Type B pancreatic cell (in vitro differentiated cells): ENCODE data around the gene ACAN. TPM values are rescaled to one million over a fixed set of nuclear protein-coding genes. Genes with fewer than 3 reads are reported as not detected.
A peak's percentile ranks its signal among the peaks of the same experiment; 100 is the strongest.

Experiments used
- DNase-seq: peaks from one replicate; pipeline ENCODE4 v3.0.0; 2021; ENCODE audit warnings: mixed read lengths; ENCODE audit not compliant: unreplicated experiment; ENCODE audit errors: extremely low spot score
- H3K27ac Mint-ChIP-seq: 2 replicates; pipeline ENCODE4 v1.8.0; 2021; ENCODE audit warnings: mild to moderate bottlenecking, mixed read lengths
- H3K27me3 Mint-ChIP-seq: 2 replicates; pipeline ENCODE4 v1.8.0; 2021; ENCODE audit warnings: mixed read lengths
- H3K36me3 Mint-ChIP-seq: 2 replicates; pipeline ENCODE4 v1.8.0; 2021; ENCODE audit warnings: mixed read lengths
- H3K4me1 Mint-ChIP-seq: one replicate; pipeline ENCODE4 v1.8.0; 2021; ENCODE audit warnings: mixed read lengths; ENCODE audit not compliant: unreplicated experiment
- H3K4me3 Mint-ChIP-seq: 2 replicates; pipeline ENCODE4 v1.8.0; 2021; ENCODE audit warnings: mild to moderate bottlenecking, mixed read lengths
- H3K9me3 Mint-ChIP-seq: 2 replicates; pipeline ENCODE4 v1.8.0; 2021; ENCODE audit warnings: mixed read lengths
- CTCF ChIP-seq: fragments of 200-600 bp; sonication (generic); conservative IDR thresholded peaks from 2 replicates; pipeline ENCODE4 v1.5.0; 2021; ENCODE audit warnings: antibody characterized with exemption, mild to moderate bottlenecking
- total RNA-seq: library from RNA; stranded (reverse); gene quantifications from 2 replicates; pipeline ENCODE4 v1.2.1, GENCODE V29; 2021; ENCODE audit warnings: low replicate concordance

ACAN gene
- total RNA-seq, 1 donor from 2014 or later = 6.9 TPM

- no peaks in the 10 kb centered on the region for H3K9me3 Mint-ChIP-seq
- peaks cover 39% of the 10 kb centered on the region for H3K27me3 Mint-ChIP-seq
- no peaks in the 10 kb centered on the region for H3K36me3 Mint-ChIP-seq
- peaks cover 9% of the 10 kb centered on the region for H3K4me1 Mint-ChIP-seq
- no peak for DNase-seq
- TF ChIP-seq CTCF = no peak
- H3K4me3 Mint-ChIP-seq = no peak overlapping the region
- H3K27ac Mint-ChIP-seq = no peak overlapping the region
These were observed 38.0 kb upstream of the ACAN start for GRCh38 chr15:88765212-88765611.

DNA sequence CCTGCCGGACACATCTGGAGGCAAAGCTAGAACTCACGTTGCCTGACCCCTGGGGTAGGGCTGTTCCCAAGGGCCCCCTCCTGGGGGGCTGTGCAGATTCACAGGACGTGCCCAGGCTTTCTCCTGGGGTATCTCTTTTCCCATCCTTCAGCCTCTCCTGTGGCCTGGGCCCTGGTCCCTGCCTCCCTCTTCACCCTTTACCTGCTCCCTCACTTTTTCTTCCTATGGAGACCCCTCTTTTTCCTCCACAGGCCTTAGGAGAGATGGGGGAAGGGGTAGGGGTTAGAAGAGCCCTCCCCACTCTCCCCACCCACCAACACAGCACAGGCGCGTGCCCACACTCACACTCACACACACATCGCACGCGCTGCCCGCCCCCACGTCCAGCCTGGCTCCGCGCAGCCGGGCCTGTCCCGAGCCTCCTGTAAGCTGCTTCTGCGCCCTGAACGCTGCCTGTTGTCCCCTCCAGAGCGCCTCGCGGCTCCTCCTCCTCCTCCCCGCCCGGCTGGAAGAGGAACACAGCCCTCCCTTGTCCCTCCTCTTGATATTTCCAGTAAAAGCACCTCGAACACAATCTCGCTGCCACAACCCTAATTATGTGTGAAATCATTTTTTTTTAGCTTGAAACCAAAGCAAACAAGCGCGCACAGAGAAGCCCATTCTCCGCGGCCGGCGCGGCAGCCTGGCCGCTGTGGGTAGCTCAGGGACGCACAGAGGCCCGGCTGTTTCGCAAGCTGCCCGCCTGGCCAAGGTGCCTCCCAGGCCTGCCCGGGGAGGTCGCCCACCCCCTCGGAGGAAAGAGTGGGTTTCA is 33.9 kb upstream of the ACAN start:
- peaks cover 52% of the 10 kb centered on the region for H3K27me3 Mint-ChIP-seq
- TF ChIP-seq CTCF = no peak
- peaks cover 4% of the 10 kb centered on the region for H3K9me3 Mint-ChIP-seq
- H3K4me3 Mint-ChIP-seq = peak overlapping the region; percentile 80
- DNase-seq = no peak
- H3K36me3 Mint-ChIP-seq = no peaks in the 10 kb centered on the region
- peaks cover 9% of the 10 kb centered on the region for H3K4me1 Mint-ChIP-seq
- H3K27ac Mint-ChIP-seq = no peak overlapping the region

DNA sequence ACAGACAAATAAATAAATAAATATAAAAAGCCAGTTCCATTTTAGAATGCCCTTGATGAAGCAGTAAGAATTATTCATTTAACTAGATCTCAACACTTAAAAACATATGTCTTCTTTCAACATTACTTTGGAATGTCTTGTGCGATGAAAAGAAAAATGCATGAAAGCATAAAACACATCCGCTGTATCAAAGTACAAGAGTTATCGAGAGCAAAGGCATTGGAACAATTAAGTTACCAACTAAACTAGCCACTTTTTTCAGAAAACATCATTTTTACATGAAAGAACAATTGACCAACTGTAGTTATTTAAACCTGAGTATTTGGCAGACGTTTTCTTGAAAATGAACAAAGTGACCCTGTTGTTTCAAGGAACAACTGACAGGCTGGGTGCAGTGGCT is 27.5 kb upstream of the ACAN start:
- Mint-ChIP-seq H3K4me3 (no peak overlapping the region), H3K27me3 (peaks cover 29% of the 10 kb centered on the region), H3K9me3 (peaks cover 4% of the 10 kb centered on the region), H3K36me3 (no peaks in the 10 kb centered on the region), H3K27ac (no peak overlapping the region), H3K4me1 (no peaks in the 10 kb centered on the region)
- no peak for TF ChIP-seq CTCF
- no peak for DNase-seq

DNA sequence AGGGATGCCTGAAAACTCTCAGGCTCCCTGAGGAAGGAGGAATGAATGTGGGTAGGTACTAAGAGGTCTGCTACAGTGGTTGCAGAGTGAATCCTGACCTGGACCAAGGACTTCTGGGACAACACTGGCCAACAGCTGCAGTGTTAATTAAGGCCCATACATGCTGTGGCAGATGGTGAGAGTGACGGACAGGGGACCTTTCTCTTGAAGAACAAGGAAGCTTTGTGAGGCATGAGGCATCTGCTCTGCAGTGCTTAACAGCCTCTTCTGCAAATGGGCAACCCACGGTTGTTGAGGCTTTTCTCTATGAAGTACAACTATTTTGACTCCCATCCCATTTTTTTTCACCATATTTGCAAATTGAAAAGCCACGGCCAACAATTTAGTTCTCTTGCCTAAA is 26.6 kb upstream of the ACAN start:
- no peaks in the 10 kb centered on the region for H3K9me3 Mint-ChIP-seq
- H3K4me1 Mint-ChIP-seq = no peaks in the 10 kb centered on the region
- DNase-seq = no peak
- peaks cover 20% of the 10 kb centered on the region for H3K27me3 Mint-ChIP-seq
- no peak for TF ChIP-seq CTCF
- H3K36me3 Mint-ChIP-seq = no peaks in the 10 kb centered on the region
- no peak overlapping the region for H3K4me3 Mint-ChIP-seq
- H3K27ac Mint-ChIP-seq = no peak overlapping the region

GRCh38 chr15:88779944-88780343 is 23.3 kb upstream of the ACAN start:
- no peak for TF ChIP-seq CTCF
- H3K4me3 Mint-ChIP-seq = no peak overlapping the region
- H3K4me1 Mint-ChIP-seq = no peaks in the 10 kb centered on the region
- H3K36me3 Mint-ChIP-seq = no peaks in the 10 kb centered on the region
- no peak for DNase-seq
- peaks cover 21% of the 10 kb centered on the region for H3K27me3 Mint-ChIP-seq
- no peaks in the 10 kb centered on the region for H3K9me3 Mint-ChIP-seq
- H3K27ac Mint-ChIP-seq = no peak overlapping the region
